GM19099 (cell line): ENCODE data around the gene PRDM7.

Experiments
- POLR2A ChIP-seq: IDR thresholded peaks from 3 replicates; pipeline ENCODE4 v1.6.1; 2011; ENCODE audit warnings: low read depth; ENCODE audit not compliant: insufficient read length; ENCODE audit errors: extremely low read depth

The PRDM7 gene

DNA sequence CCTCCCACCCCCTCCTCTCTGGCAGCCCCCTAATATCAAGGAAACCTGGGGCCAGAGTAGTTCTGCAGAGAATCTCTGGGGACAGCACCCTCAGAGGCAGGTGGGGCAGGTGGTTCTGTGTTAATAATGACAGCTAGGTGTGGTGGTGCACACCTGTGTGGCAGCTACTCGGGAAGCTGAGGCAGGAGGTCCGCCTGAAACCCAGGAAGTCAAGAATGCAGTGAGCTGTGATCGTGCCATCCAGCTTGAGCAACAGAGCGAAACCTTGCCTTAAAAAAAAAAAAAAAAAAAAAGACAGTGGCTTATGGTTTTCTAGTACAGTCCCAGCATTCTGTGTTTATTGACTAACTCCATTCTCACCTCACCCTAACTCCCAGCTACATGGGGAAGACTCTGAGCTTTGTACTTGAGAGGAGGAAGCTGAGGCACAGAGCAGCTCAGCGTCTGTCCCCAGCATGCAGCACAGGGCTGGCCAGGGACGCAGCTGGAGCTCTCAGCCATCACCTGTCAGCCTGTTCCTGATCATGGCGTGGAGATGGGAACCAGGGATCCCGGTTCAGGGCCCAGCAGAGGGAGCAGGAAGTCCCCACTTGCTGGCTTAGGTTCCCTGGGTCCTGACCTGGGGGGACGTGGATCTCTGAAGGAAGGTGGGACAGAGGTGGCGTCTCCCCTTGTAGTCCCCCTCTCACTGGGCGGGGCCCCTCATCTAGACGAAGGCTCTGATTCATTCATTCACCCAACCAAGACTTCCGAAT, 64.0 kb downstream of the PRDM7 start:
- TF ChIP-seq POLR2A = no peak

DNA sequence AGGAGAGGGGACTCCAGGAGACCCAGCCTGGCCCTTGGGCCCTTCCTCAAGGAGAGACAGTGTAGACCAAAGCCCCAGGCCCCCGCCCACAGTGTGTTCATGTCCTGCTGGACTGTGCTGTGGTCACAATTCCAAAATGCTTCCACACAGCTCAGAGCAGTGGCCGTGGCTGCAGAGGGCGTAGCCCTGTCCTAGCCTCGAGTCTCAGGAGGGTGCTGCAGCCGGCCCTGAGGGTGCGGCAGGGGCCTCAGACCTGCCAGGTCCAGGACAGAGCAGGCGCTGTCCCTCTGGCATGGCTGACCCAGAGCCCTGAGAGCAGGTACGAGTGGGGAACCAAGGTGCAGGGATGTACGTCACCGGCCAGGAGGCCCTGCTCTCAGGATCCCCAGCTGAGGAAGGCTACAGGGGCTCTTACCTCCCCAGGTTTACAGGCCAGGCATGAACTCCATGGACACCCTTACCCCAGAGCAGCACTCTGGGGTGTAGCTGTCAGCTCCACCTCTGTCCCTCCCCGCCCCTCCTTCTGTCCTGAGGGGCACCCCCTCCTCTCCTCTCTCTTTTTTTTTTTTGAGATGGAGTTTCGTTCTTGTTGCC, 65.1 kb downstream of the PRDM7 start:
- no peak for TF ChIP-seq POLR2A

DNA sequence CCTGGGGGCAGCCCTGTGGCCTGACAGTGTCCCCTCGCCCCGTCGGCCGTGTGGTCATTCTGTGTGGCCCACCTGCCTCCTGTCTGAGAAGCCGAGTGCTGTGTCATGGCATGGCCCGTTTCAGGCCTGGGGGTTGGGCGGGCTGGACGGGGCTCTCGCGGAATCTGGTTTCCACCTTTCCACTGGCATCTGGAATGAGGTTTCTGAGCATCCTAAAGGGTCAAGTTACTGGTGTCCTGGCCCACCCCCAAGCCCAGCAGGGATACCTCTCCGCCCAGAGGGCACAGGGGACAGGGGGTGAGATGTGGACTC, 65.7 kb downstream of the PRDM7 start:
- TF ChIP-seq POLR2A = no peak

DNA sequence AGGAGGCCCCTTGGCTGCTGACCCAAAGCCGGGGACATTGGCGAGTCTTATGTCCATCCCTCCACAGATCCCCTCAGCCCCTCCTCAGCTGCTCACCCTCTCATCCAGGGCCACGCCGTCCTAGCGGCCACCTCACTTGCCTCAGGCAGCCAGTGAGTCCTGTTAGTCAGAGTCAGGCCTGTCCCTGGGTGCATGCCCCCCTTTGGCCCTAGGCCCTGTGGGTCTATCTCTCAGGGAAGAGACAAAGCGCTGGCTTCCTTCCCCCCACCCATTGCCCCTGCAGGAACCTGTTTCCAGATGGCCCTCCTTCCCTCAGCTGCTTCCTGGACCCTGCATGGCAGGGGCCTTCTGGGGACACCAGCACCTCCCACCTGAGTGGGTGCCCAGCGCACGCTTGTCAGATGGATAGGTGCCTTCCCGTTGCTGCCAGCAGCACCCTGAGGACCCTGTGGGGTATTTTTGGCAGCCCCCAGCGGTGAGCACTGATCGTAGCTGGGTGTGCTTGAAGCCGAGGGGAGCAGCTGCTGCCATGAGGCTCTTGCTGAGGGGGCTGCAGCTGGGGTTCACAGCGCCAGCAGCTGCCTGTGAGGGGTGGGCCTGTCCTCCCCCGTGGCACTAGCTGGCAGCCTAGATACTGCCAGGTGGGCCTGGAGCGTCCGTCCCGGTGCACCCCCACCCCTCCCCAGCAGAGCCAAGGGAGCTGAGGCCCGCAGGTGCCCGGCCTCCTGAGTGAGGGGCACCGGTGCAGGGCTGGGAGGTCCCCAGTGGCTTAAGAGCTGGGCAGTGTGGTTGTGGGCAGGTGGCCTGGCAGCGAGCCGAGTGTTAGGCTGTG, 66.2 kb downstream of the PRDM7 start:
- TF ChIP-seq POLR2A = no peak

DNA sequence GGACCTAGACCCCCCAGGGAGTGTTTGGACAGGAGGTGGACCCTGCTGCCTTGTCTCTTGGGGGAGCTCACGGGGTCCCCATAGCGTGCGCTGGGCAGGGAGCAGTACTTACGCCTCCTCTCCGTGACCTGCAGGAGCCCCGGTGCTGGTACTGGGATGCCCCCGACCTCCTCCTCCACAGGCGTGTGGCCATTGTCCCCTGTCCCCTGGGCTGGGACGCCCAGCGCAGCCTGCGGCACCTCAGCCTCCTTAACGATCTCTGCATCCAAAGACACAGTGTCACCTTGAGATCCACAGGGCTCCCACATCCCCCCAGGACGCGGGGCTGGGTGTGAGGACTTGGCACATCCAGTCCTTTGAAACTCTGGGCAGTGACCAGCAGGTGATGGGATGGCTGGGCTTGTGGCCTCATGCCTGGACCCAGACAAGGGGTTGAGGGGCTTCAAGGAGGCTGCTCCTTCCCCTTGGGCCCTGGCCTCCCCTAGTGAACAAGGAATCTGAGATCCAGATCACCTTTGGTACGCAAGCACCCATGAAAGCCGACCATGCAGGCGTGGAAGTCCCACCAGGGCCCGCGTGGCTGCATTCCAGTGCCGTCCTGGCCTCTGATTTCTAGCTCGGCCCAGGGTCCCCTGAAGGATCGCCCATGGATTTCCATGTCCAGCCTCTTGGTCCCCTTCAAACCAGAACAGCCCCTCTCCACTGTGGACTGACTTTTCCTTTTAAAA, 67.8 kb downstream of the PRDM7 start:
- no peak for TF ChIP-seq POLR2A

DNA sequence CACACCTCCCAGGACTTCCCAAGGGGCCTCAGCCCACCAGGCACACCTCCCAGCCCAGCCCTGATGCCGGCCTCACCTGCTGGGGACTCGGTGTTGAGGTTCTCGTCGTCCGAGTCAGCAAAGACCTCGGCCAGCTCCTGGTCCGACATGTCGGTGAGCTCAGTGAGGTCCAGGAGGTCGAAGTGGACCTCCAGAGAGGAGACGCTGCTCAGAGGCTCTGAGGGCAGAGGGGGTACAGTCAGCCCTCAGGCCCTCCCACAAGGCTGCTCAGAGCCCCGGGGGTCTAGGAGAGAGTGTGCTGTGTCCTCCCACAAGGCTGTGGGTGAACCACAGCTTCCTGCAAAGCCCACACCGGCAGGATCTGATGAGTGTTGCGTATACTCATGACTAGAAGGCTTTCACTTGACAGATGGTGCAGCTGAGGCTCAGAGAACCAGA, 68.4 kb downstream of the PRDM7 start:
- no peak for TF ChIP-seq POLR2A

DNA sequence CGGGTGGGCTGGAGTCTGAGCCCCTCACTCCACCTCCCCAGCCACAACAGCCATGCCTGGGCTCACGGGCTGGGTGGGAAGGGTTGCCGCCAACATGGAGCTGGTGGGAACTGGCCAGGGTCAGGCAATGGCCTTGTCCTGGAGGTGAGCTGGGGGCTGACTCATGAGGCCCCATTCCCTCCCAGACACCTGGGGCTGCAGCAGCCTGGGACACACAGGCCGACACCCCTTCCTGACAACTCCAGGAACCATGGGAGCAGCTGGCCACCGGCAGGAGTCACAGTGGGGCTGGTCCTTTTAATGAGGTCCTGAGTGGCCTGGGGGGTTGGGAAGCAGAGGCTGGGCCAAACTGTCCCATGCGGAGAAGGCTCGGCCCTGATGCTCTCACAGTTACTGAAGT, 70.1 kb downstream of the PRDM7 start:
- TF ChIP-seq POLR2A = no peak
